Mucosa of descending colon (tissue), 3 donors: ENCODE data around the gene EXOSC2. TPM values are rescaled to one million over a fixed set of nuclear protein-coding genes. Genes with fewer than 3 reads are reported as not detected.
A peak's percentile ranks its signal among the peaks of the same experiment; 100 is the strongest.

Source experiments
- ATAC-seq: fragments of 200-7000 bp; cut with Tn5 transposase; one replicate; pipeline ENCODE4 v1.9.1; 2020; ENCODE audit warnings: mild to moderate bottlenecking, moderate library complexity
- DNase-seq, 3 donors: peaks; one replicate each; pipeline ENCODE4 v3.0.0-alpha.2; 2020
- H3K36me3 ChIP-seq: fragments of 200-600 bp; one replicate; pipeline ENCODE4 v1.8.0; 2021; ENCODE audit warnings: low read depth, mild to moderate bottlenecking
- H3K4me1 ChIP-seq: fragments of 200-600 bp; one replicate; pipeline ENCODE4 v1.8.0; 2021; ENCODE audit warnings: low read depth, mild to moderate bottlenecking
- H3K4me3 ChIP-seq: fragments of 200-600 bp; one replicate; pipeline ENCODE4 v1.8.0; 2021; ENCODE audit warnings: mild to moderate bottlenecking
- H3K9me3 ChIP-seq: fragments of 200-600 bp; one replicate; pipeline ENCODE4 v1.8.0; 2021; ENCODE audit warnings: mild to moderate bottlenecking
- CTCF ChIP-seq: fragments of 200-600 bp; IDR thresholded peaks from one replicate; pipeline ENCODE4 v1.8.0; 2022; ENCODE audit warnings: antibody characterized with exemption, mild to moderate bottlenecking
- intact Hi-C, 2 donors: fragments of 100-400 bp; cut with DNase I in 1 of 2; cut with micrococcal nuclease in 1 of 2; formaldehyde crosslinking; loops; one replicate each; pipeline versions ENCODE4 v1.11.0 to v1.11.1; 2022; cut with DNase I, micrococcal nuclease
- total RNA-seq, 3 donors: library from RNA; stranded (reverse); fragmentation: NEBNext Ultra II Directional in 2 of 3; extraction: Animal tissue kit (Norgen Biotek cat#: 25700) in 2 of 3; gene quantifications; one replicate each; pipeline versions ENCODE4 v1.2.1 to v1.2.4, GENCODE V29; 2021 to 2023
- donor health status: DM: no; HTN: no; CAD: no; lungs with moderate emphysema.
- donor health status: DM: no; HTN: no; CAD: no.
- donor health status: DM: no; HTN: yes; CAD: no.

EXOSC2 gene
- total RNA-seq, 3 donors from 2014 or later: 18.3 to 25.7 (median 19.1) TPM

- intact Hi-C loops: no loop called here
- no peak for ATAC-seq
These were observed 517 bp upstream of the EXOSC2 start for GRCh38 chr9:130693101-130693425.

DNA sequence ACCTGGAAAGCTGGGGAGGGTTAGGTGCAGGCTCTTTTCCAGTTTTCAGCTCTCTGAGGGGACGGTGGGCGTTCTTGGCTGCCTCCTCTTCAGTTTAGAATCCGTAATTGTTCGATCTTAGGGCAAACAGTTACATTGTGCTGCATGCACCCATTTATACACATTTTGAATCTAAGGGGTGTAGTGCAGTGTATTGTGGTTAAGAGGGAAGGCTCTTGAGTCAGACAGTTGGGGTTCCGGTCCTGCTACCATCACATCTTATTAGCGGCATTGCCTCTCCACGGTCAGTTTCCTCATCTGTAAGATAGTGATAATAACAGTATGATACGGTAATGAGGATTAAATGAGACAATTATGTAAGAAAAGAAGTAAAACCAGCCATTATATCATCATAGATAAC, 625 bp downstream of the EXOSC2 start:
- peaks cover 10% of the 10 kb centered on the region for H3K4me1 ChIP-seq
- intact Hi-C loops: no loop called here

More at GRCh38 chr9:130693101-130693425, 517 bp upstream of the EXOSC2 start:
- Histone ChIP-seq H3K9me3 (no peaks in the 10 kb centered on the region), H3K4me3 (peak overlapping the region; percentile 22), H3K4me1 (peaks cover 10% of the 10 kb centered on the region), H3K36me3 (peaks cover 2% of the 10 kb centered on the region)
- no peak for DNase-seq
- no peak for TF ChIP-seq CTCF

DNA sequence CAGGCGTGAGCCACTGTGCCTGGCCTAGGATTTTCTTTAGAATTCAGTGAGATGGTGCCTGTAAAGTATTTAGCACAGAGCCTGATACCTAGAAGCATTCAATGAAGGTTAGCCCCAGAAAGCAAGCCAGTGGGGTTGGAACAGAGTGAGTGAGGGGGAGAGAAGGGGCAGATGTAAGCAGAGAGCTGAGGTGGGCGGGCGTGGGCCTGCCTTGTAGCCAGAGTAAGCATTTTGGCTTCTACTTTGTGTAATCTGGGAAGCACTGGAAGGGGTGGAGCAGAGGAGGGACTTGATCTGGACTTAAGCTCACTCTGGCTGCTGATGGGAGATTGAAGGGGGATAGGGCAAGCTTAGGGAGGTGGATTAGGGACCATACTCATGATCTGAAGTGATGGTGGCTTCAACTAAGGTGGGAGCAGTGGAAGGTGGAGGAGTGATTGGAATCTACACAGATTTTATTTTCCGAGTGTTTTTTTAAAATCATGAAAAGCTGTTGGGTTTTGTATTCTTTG, 2.6 kb downstream of the EXOSC2 start:
- Histone ChIP-seq H3K9me3 (no peaks in the 10 kb centered on the region), H3K4me3 (no peak overlapping the region), H3K36me3 (peaks cover 11% of the 10 kb centered on the region), H3K4me1 (peaks cover 10% of the 10 kb centered on the region)
- ATAC-seq (no peak), DNase-seq (no peak)
- TF ChIP-seq CTCF: no peak
- intact Hi-C loops: no loop called here

More for the DNA sequence above, 625 bp downstream of the EXOSC2 start:
- no peak for ATAC-seq
- H3K9me3 ChIP-seq: no peaks in the 10 kb centered on the region
- H3K4me3 ChIP-seq: peak overlapping the region; percentile 22
- no peak for TF ChIP-seq CTCF
- H3K36me3 ChIP-seq: peaks cover 11% of the 10 kb centered on the region
- no peak for DNase-seq

DNA sequence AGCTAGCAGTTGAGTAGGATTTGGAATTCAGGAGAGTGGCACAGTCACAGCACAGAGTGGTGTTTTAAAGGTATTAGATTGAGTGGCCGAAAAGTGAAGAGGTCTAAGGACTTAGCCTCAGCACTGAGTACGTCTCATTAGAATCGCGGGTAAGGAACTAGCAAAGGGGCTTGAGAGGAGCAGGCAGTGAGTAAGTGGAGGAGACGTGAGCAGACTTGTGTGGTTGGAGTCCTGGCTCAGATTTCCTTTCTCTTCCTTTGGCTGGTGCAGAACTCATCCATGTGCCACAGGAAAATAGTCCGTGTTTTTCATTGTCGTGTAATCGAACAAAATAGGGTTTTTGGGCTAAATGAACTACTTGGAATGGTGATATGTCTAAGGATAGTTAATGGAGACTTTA, 3.4 kb downstream of the EXOSC2 start:
- no peak for ATAC-seq
- intact Hi-C loops: no loop called here
- no peak for TF ChIP-seq CTCF
- Histone ChIP-seq H3K4me3 (no peak overlapping the region), H3K36me3 (peaks cover 11% of the 10 kb centered on the region), H3K4me1 (peaks cover 10% of the 10 kb centered on the region), H3K9me3 (no peaks in the 10 kb centered on the region)
- DNase-seq: no peak

DNA sequence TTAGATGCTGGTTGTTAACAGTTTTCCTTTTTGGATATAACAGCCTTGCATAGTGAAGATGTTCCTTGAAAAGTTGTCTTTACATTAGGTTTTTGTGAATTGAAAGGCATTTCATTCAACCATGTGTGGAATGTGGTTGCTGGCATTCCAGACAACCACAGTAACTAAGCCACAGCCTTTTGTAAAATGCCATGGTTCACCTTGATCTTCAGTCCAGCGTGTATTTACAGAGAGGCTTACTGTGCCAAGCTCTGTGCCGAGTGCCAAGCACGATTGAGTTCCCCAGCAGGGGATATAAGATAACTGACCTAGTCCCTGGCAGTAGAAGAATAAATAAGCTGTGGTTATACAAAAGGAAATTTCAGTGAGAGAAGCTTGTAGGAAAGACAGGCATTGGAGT, 4.9 kb downstream of the EXOSC2 start:
- H3K4me1 ChIP-seq: peaks cover 10% of the 10 kb centered on the region
- TF ChIP-seq CTCF: no peak

DNA sequence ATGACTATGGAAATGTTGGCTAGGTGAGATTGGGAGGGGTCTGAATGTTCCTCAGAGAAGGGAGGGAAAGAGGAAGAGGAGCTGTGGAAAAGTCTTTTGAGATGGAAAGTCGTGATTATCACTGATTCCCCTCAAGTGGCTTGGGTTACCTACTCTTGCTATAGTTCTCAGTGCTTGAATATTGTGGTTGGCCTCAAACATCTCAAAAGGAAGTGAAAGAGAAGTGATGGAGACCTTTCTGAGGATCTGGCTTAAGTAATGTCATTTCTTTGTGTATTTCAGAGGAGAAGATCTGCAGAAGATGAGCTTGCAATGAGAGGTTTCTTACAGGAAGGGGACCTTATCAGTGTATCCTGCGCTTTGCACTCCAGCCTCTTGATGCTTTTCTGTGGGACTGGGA, 5.5 kb downstream of the EXOSC2 start:
- intact Hi-C loops: no loop called here
- no peak for TF ChIP-seq CTCF
- peaks cover 18% of the 10 kb centered on the region for H3K36me3 ChIP-seq
- no peak overlapping the region for H3K4me3 ChIP-seq
- H3K4me1 ChIP-seq: peaks cover 10% of the 10 kb centered on the region
- H3K9me3 ChIP-seq: no peaks in the 10 kb centered on the region
- ATAC-seq: no peak
- no peak for DNase-seq

More for the DNA sequence above, 4.9 kb downstream of the EXOSC2 start:
- DNase-seq (no peak), ATAC-seq (no peak)
- no peaks in the 10 kb centered on the region for H3K9me3 ChIP-seq
- intact Hi-C loops: no loop called here
- peaks cover 13% of the 10 kb centered on the region for H3K36me3 ChIP-seq
- H3K4me3 ChIP-seq: no peak overlapping the region
